Measurements from ENCODE around the gene TBK1. TPM values are rescaled to one million over a fixed set of nuclear protein-coding genes. Genes with fewer than 3 reads are reported as not detected.

The TBK1 gene
- 22.1 and 91.8 TPM in 2 replicates for total RNA-seq (2011; cell fraction: chromatin; rRNA removed; ENCODE audit: low replicate concordance)
- 8.7 and 16.3 TPM in 2 replicates for total RNA-seq (2011; cell fraction: nucleolus; rRNA removed)
- 24.5 and 26.7 TPM in 2 replicates for total RNA-seq (2011; cell fraction: nucleoplasm; rRNA removed)
- total RNA-seq (2014; rRNA removed): 19.5 and 23.9 TPM in 2 replicates
- 40.1 and 43.9 TPM in 2 replicates for total RNA-seq (2014; rRNA removed; fragmentation: Illumina TruSeq; extraction: Trizol)
- total RNA-seq (2015; rRNA removed; fragmentation: Illumina TruSeq; extraction: Trizol): 33.2 and 42.0 TPM in 2 replicates
- 21.5 and 23.7 TPM in 2 replicates for total RNA-seq (2021)
- polyA plus RNA-seq (2011; rRNA removed): 19.7 and 27.8 TPM in 2 replicates
- 1.7 and 6.0 TPM in 2 replicates for polyA plus RNA-seq (2011; cell fraction: cytosol; rRNA removed)
- polyA plus RNA-seq (2011; cell fraction: nucleus; rRNA removed): 8.5 and 10.8 TPM in 2 replicates
- 17.4 and 17.8 TPM in 2 replicates for polyA plus RNA-seq (2012)
- 27.8 and 32.3 TPM in 2 replicates for polyA plus RNA-seq (2014; fragmentation: Illumina TruSeq; extraction: Trizol)
- polyA plus RNA-seq (2014; fragmentation: Nextera tagmentation; extraction: Ambion mirVana): 10 to 100 TPM; 20.4 to 24.9 TPM
- 29.3 and 33.0 TPM in 2 replicates for polyA plus RNA-seq (2014; rRNA removed)
- 30.7 and 31.6 TPM in 2 replicates for polyA minus RNA-seq (2011; rRNA and poly(A)+ RNA removed)
- polyA minus RNA-seq (2011; cell fraction: cytosol; rRNA and poly(A)+ RNA removed): 7.7 and 10.6 TPM in 2 replicates
- 11.6 and 21.8 TPM in 2 replicates for polyA minus RNA-seq (2011; cell fraction: nucleus; rRNA and poly(A)+ RNA removed)
- Bru-seq, nascent RNA: percentile 86 among the genes with signal in this experiment
- percentile 90 among the genes with signal in this experiment for BruChase-seq, experiment 1, labeled RNA remaining after a 2-hour chase
- BruChase-seq, experiment 2, labeled RNA remaining after a 6-hour chase: percentile 89 among the genes with signal in this experiment
- long read RNA-seq, experiment 1, transcript TBK1-201 (21 exons, 3,256 nt): major isoform, 112 of 164 reads
- long read RNA-seq, experiment 1, partial matches to known transcripts: 23 of 164 reads
- long read RNA-seq, experiment 1, other reads (novel, unspliced or antisense): 29 of 164 reads
- long read RNA-seq, experiment 2, partial matches to known transcripts: 12 of 15 reads
- long read RNA-seq, experiment 2, other reads (novel, unspliced or antisense): 2 of 15 reads
- long read RNA-seq, experiment 3, transcript TBK1-201 (21 exons, 3,256 nt): major isoform, 14 of 26 reads
- long read RNA-seq, experiment 3, partial matches to known transcripts: 5 of 26 reads
- long read RNA-seq, experiment 3, other reads (novel, unspliced or antisense): 7 of 26 reads

DNA sequence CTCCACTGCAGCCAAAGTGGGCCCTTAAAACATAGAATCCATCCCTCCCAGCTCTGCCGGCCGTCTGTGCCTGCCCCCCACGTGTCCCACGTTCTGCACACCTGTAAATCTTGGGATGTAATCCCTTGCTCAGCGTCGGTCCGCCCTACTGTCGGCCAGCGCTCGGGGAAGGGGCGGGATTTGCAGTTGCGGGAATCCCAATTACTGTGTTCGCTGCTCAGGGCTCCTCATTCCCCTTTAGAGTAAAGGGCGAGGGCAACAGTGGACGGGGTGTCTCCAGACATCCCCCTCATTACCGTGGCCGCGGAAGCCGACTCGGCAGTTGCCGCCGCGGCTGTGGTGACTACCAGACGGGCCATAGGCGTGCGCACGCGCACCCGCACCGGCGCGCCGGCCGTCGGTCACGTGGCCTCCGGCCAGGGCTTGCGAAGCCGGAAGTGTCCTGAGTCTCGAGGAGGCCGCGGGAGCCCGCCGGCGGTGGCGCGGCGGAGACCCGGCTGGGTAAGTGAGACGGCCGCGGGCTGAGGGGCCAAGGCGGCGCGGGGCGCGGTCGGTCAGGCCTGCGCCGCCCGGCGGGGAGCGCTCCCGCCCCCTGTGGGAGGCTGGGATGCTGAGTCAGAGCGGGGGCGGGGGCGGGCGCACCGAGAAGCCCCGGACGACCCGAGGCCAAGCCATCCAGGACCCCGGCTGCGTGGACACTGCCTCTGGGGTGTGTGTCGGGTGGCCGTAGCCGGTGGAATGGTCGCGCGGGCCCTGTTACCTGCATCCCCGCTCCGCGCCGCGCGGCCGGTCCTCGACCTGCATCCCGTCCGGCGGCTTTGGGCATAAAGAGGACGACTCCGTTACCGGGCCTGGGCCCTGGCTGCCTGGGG, at the start of gene TBK1:
TSS of gene TBK1 (plus strand) at position 434 of the 872 bp plus-strand sequence. CDS start 3,751 bp downstream, outside the sequence.
- FAIRE-seq (no peak), DNase-seq (ENCODE audit: extremely low read depth in 1 of 4, low spot score in 3 of 4) (peak; percentile 91 to 93 (median 92)), ATAC-seq (peak; percentile 88)
- Histone ChIP-seq H3K9me3 (replicated peaks; ENCODE audit: control insufficient read depth, insufficient read depth, low read depth, low read length) (no peaks in the 10 kb centered on the region), H3K4me2 (ENCODE audit: insufficient read depth, low read length) (peak within 1 kb of the TSS; percentile 97), H3K27me3 (ENCODE audit: control insufficient read depth in 2 of 2, insufficient read depth in 2 of 2, low read length in 2 of 2) (no peaks in the 10 kb centered on the region), H3K27ac (ENCODE audit: extremely low read depth, low read depth, low read length) (peak within 1 kb of the TSS; percentile 98), H2AFZ (ENCODE audit: low read depth, low read length) (peak within 1 kb of the TSS; percentile 93), H3K9ac (ENCODE audit: insufficient read depth in 1 of 2, low read depth in 2 of 2, low read length in 2 of 2) (peak within 1 kb of the TSS; percentile 90 to 97), H3K4me3 (peak within 1 kb of the TSS; percentile 88), H3K9me1 (ENCODE audit: control insufficient read depth, insufficient read depth, low read length) (no peaks in the 10 kb centered on the region), H3K36me3 (ENCODE audit: control insufficient read depth, insufficient read depth, low read length) (peaks cover 43% of the 10 kb centered on the region), H3K79me2 (ENCODE audit: control insufficient read depth, insufficient read depth, low read length) (peaks cover 65% of the 10 kb centered on the region), H4K20me1 (replicated peaks; ENCODE audit: control insufficient read depth, insufficient read depth, low read length) (no peaks in the 10 kb centered on the region), H3K4me1 (replicated peaks in 1 of 2; ENCODE audit: control insufficient read depth in 2 of 2, insufficient read depth in 2 of 2, low read length in 2 of 2) (peaks cover 11 to 21% of the 10 kb centered on the region in 2 experiments)
- POLR2A ChIA-PET: interaction anchor here (0.6 to 2.4 kb wide), 5 partner anchors 10 to 244 kb away, joined by 3 to 10 read pairs (median 3); no protein-coding TSS in a partner anchor
- CTCF ChIA-PET (ENCODE audit: low intra/inter-chr PET ratio): no interaction called here
- intact Hi-C loops (cut with micrococcal nuclease): loop anchor here (5.0 kb wide), 2 partner anchors 45 to 155 kb away; no protein-coding TSS in a partner anchor
- BruUV-seq (replicated peaks): no TSS peak
- in situ Hi-C loops (cut with MboI): no loop called here
- under 1% methylated on average over 68 of the region's 94 CpGs for WGBS (ENCODE audit: insufficient coverage, low coverage, missing lambda C conversion rate)
- TF ChIP-seq, protein P1, sequence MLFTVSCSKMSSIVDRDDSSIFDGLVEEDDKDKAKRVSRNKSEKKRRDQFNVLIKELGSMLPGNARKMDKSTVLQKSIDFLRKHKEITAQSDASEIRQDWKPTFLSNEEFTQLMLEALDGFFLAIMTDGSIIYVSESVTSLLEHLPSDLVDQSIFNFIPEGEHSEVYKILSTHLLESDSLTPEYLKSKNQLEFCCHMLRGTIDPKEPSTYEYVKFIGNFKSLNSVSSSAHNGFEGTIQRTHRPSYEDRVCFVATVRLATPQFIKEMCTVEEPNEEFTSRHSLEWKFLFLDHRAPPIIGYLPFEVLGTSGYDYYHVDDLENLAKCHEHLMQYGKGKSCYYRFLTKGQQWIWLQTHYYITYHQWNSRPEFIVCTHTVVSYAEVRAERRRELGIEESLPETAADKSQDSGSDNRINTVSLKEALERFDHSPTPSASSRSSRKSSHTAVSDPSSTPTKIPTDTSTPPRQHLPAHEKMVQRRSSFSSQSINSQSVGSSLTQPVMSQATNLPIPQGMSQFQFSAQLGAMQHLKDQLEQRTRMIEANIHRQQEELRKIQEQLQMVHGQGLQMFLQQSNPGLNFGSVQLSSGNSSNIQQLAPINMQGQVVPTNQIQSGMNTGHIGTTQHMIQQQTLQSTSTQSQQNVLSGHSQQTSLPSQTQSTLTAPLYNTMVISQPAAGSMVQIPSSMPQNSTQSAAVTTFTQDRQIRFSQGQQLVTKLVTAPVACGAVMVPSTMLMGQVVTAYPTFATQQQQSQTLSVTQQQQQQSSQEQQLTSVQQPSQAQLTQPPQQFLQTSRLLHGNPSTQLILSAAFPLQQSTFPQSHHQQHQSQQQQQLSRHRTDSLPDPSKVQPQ (CRISPR knock-in tag; IDR thresholded peaks at IDR 0.05; ENCODE audit: borderline replicate concordance): no peak
- TF ChIP-seq PHF8 (IDR thresholded peaks at IDR 0.05; ENCODE audit: borderline replicate concordance, low read length) (peak; percentile 75; the same call in 1 of the 2 replicates), CAMTA2 (CRISPR knock-in tag; conservative IDR thresholded peaks at IDR 0.05) (0 out of 2 replicates have a peak, but pooled peaks have one; percentile 8), RCOR1 (IDR thresholded peaks at IDR 0.05; ENCODE audit: borderline replicate concordance in 1 of 2, low read depth in 2 of 2, low read length in 2 of 2) (0 out of 4 replicates have a peak, but pooled peaks of 1 of the 2 experiments have one; percentile 7), ZKSCAN1 (IDR thresholded peaks at IDR 0.05; ENCODE audit: low read depth, low read length) (peak; percentile 70), FOXP1 (CRISPR knock-in tag; IDR thresholded peaks at IDR 0.05) (peak; percentile 47; the same call in 1 of the 2 replicates)
- TF ChIP-seq, protein P2, sequence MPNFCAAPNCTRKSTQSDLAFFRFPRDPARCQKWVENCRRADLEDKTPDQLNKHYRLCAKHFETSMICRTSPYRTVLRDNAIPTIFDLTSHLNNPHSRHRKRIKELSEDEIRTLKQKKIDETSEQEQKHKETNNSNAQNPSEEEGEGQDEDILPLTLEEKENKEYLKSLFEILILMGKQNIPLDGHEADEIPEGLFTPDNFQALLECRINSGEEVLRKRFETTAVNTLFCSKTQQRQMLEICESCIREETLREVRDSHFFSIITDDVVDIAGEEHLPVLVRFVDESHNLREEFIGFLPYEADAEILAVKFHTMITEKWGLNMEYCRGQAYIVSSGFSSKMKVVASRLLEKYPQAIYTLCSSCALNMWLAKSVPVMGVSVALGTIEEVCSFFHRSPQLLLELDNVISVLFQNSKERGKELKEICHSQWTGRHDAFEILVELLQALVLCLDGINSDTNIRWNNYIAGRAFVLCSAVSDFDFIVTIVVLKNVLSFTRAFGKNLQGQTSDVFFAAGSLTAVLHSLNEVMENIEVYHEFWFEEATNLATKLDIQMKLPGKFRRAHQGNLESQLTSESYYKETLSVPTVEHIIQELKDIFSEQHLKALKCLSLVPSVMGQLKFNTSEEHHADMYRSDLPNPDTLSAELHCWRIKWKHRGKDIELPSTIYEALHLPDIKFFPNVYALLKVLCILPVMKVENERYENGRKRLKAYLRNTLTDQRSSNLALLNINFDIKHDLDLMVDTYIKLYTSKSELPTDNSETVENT (CRISPR knock-in tag; IDR thresholded peaks at IDR 0.05): peak; percentile 76; the same call in 1 of the 2 replicates
